IMR-90 (cell line): ENCODE data around the gene ABR. TPM values are rescaled to one million over a fixed set of nuclear protein-coding genes. Genes with fewer than 3 reads are reported as not detected.

Source experiments
- ATAC-seq: fragments of 200-7000 bp; cut with Tn5 transposase; 2 replicates; pipeline ENCODE4 v1.9.1; 2020; ENCODE audit warnings: low read depth, mild to moderate bottlenecking, moderate library complexity
- BruUV-seq: library from RNA; stranded (reverse); fragments of 400-500 nt; replicated peaks from 2 replicates; lab custom pipeline; 2021; lab: Mats Ljungman, UMichigan
- CTCF ChIA-PET: fragments of 300-600 bp; formaldehyde crosslinking; extraction: SDS; loops from one replicate; lab custom pipeline; 2021; ENCODE audit warnings: antibody characterized with exemption; lab: Yijun Ruan, JAX
- POLR2A ChIA-PET: fragments of 300-600 bp; sonication (Branson Sonifier 250); formaldehyde crosslinking; loops from one replicate; lab custom pipeline; 2022; ENCODE audit warnings: antibody characterized with exemption; ENCODE audit not compliant: unreplicated experiment; lab: Charles Lee
- DNase-seq: peaks from one replicate; pipeline ENCODE4 v3.0.0; 2013
- H2AFZ ChIP-seq: replicated peaks from 2 replicates; pipeline ENCODE3; 2013; ENCODE audit warnings: low read length, mild to moderate bottlenecking; ENCODE audit not compliant: poor library complexity
- H2AK5ac ChIP-seq: 2 replicates; pipeline ENCODE4 v1.6.1; 2013; ENCODE audit warnings: low read depth, low read length, inconsistent platforms
- H2AK9ac ChIP-seq: replicated peaks from 2 replicates; pipeline ENCODE3; 2013; ENCODE audit warnings: mild to moderate bottlenecking, low read depth, low read length, moderate library complexity; ENCODE audit not compliant: poor library complexity
- H2BK120ac ChIP-seq: 2 replicates; pipeline ENCODE4 v1.6.1; 2013; ENCODE audit warnings: low read depth, low read length, inconsistent platforms
- H2BK15ac ChIP-seq: 3 replicates; pipeline ENCODE4 v1.6.1; 2013; ENCODE audit warnings: low read depth, low read length, inconsistent platforms
- H2BK20ac ChIP-seq: 2 replicates; pipeline ENCODE4 v1.6.1; 2013; ENCODE audit warnings: low read depth, mild to moderate bottlenecking, inconsistent platforms, low read length, moderate library complexity
- H2BK5ac ChIP-seq: 2 replicates; pipeline ENCODE4 v1.6.1; 2013; ENCODE audit warnings: mild to moderate bottlenecking, low read depth, low read length, inconsistent platforms; ENCODE audit not compliant: poor library complexity, severe bottlenecking
- H3K14ac ChIP-seq: replicated peaks from 2 replicates; pipeline ENCODE4 v1.6.1; 2013; ENCODE audit warnings: low read depth, low read length, inconsistent platforms
- H3K18ac ChIP-seq: 2 replicates; pipeline ENCODE4 v1.6.1; 2013; ENCODE audit warnings: low read depth, low read length, control low read depth
- H3K23ac ChIP-seq: 2 replicates; pipeline ENCODE4 v1.6.1; 2013; ENCODE audit warnings: low read depth, low read length, inconsistent platforms
- H3K27ac ChIP-seq: 2 replicates; pipeline ENCODE4 v1.5.1; 2013; ENCODE audit warnings: mild to moderate bottlenecking, control low read depth, low read length; ENCODE audit not compliant: insufficient read depth
- H3K27me3 ChIP-seq: 2 replicates; pipeline ENCODE4 v1.6.1; 2013; ENCODE audit warnings: low read length; ENCODE audit not compliant: control insufficient read depth, insufficient read depth
- H3K36me3 ChIP-seq: 2 replicates; pipeline ENCODE4 v1.6.1; 2013; ENCODE audit warnings: low read length, mixed read lengths; ENCODE audit not compliant: control insufficient read depth, insufficient read depth
- H3K4ac ChIP-seq: 2 replicates; pipeline ENCODE4 v1.6.1; 2013; ENCODE audit warnings: low read depth, low read length, inconsistent platforms
- H3K4me1 ChIP-seq: 2 replicates; pipeline ENCODE4 v1.6.1; 2013; ENCODE audit warnings: low read length, mixed read lengths; ENCODE audit not compliant: control insufficient read depth, insufficient read depth
- H3K4me2 ChIP-seq: 2 replicates; pipeline ENCODE4 v1.6.1; 2013; ENCODE audit warnings: low read depth, mild to moderate bottlenecking, control low read depth, low read length, moderate library complexity
- H3K4me3 ChIP-seq: 2 replicates; pipeline ENCODE4 v1.5.1; 2013; ENCODE audit warnings: low read depth, mild to moderate bottlenecking, control low read depth, low read length, moderate library complexity; ENCODE audit not compliant: insufficient read depth
- H3K56ac ChIP-seq: 2 replicates; pipeline ENCODE4 v1.6.1; 2013; ENCODE audit warnings: low read length, inconsistent platforms; ENCODE audit not compliant: insufficient read depth; ENCODE audit errors: extremely low read depth
- H3K79me1 ChIP-seq, 2 experiments: 2 replicates each; pipeline ENCODE4 v1.6.1; 2013; ENCODE audit warnings: low read length in 2 of 2, inconsistent platforms in 1 of 2, low read depth in 1 of 2
- H3K9ac ChIP-seq: 2 replicates; pipeline ENCODE4 v1.6.1; 2013; ENCODE audit warnings: low read depth, low read length, control low read depth
- H3K9me1 ChIP-seq: 2 replicates; pipeline ENCODE4 v1.6.1; 2013; ENCODE audit warnings: low read length, inconsistent platforms; ENCODE audit not compliant: insufficient read depth
- H3K9me3 ChIP-seq: 2 replicates; pipeline ENCODE4 v1.6.1; 2013; ENCODE audit warnings: low read length; ENCODE audit not compliant: control insufficient read depth, insufficient read depth
- H4K20me1 ChIP-seq: 2 replicates; pipeline ENCODE4 v1.6.1; 2013; ENCODE audit warnings: low read length, inconsistent platforms; ENCODE audit not compliant: insufficient read depth
- H4K5ac ChIP-seq: 2 replicates; pipeline ENCODE4 v1.6.1; 2013; ENCODE audit warnings: mild to moderate bottlenecking, low read depth, low read length, control low read depth
- H4K8ac ChIP-seq, 2 experiments: 2 replicates each; pipeline ENCODE4 v1.6.1; 2013; ENCODE audit warnings: low read depth in 2 of 2, low read length in 2 of 2, control low read depth in 1 of 2, inconsistent platforms in 1 of 2
- H4K91ac ChIP-seq: 2 replicates; pipeline ENCODE4 v1.6.1; 2013; ENCODE audit warnings: low read depth, low read length, inconsistent platforms; ENCODE audit not compliant: insufficient read depth
- BHLHE40 ChIP-seq: fragments of 150-350 bp; IDR thresholded peaks from 2 replicates; pipeline ENCODE4 v1.6.1; 2016; ENCODE audit warnings: mild to moderate bottlenecking, low read depth, low read length
- CEBPB ChIP-seq: IDR thresholded peaks from 2 replicates; pipeline ENCODE4 v1.6.1; 2012; ENCODE audit warnings: low read depth, low read length, improper control_type of control experiment
- CHD1 ChIP-seq: IDR thresholded peaks from 2 replicates; pipeline ENCODE4 v1.6.1; 2012; ENCODE audit warnings: low read depth, low read length, improper control_type of control experiment
- ELK1 ChIP-seq: fragments of 150-350 bp; IDR thresholded peaks from 2 replicates; pipeline ENCODE4 v1.6.1; 2016; ENCODE audit warnings: low read depth, mild to moderate bottlenecking, low read length, moderate library complexity, borderline replicate concordance
- FOS ChIP-seq: fragments of 150-350 bp; IDR thresholded peaks from 2 replicates; pipeline ENCODE4 v1.6.1; 2016; ENCODE audit warnings: low read depth, low read length
- MAFK ChIP-seq: IDR thresholded peaks from 2 replicates; pipeline ENCODE4 v1.6.1; 2012; ENCODE audit warnings: low read depth, low read length, improper control_type of control experiment
- MAZ ChIP-seq: IDR thresholded peaks from 2 replicates; pipeline ENCODE4 v1.6.1; 2012; ENCODE audit warnings: low read depth, mild to moderate bottlenecking, low read length, improper control_type of control experiment, moderate library complexity, borderline replicate concordance
- MXI1 ChIP-seq: IDR thresholded peaks from 2 replicates; pipeline ENCODE4 v1.6.1; 2012; ENCODE audit warnings: low read depth, mild to moderate bottlenecking, low read length, moderate library complexity, borderline replicate concordance
- NFE2L2 ChIP-seq: fragments of 150-350 bp; IDR thresholded peaks from 2 replicates; pipeline ENCODE4 v1.6.1; 2016; ENCODE audit warnings: low read depth, mild to moderate bottlenecking, low read length
- POLR2A ChIP-seq: IDR thresholded peaks from 2 replicates; pipeline ENCODE4 v1.6.1; 2012; ENCODE audit warnings: mild to moderate bottlenecking, low read depth, low read length
- RAD21 ChIP-seq: IDR thresholded peaks from 2 replicates; pipeline ENCODE4 v1.6.1; 2012; ENCODE audit warnings: low read length, improper control_type of control experiment
- RCOR1 ChIP-seq: IDR thresholded peaks from 2 replicates; pipeline ENCODE4 v1.6.1; 2012; ENCODE audit warnings: mild to moderate bottlenecking, low read length, improper control_type of control experiment; ENCODE audit not compliant: insufficient replicate concordance
- RFX5 ChIP-seq: IDR thresholded peaks from 2 replicates; pipeline ENCODE4 v1.8.0; 2012; ENCODE audit warnings: low read depth, mild to moderate bottlenecking, low read length, moderate library complexity
- SMC3 ChIP-seq: fragments of 150-350 bp; IDR thresholded peaks from 2 replicates; pipeline ENCODE4 v1.6.1; 2016; ENCODE audit warnings: low read depth, mild to moderate bottlenecking, antibody characterized with exemption, low read length, moderate library complexity
- USF2 ChIP-seq: fragments of 150-350 bp; IDR thresholded peaks from 2 replicates; pipeline ENCODE4 v1.6.1; 2017; ENCODE audit warnings: mild to moderate bottlenecking, antibody characterized with exemption, low read length, low read depth
- WGBS, 2 experiments: methylation state at CpG; one replicate each; pipeline versions ENCODE4 v1.1.5 to v1.1.7; 2013; ENCODE audit warnings: missing lambda C conversion rate in 2 of 2; ENCODE audit not compliant: insufficient read length in 1 of 2; ENCODE audit errors: extremely low coverage in 2 of 2; 5-methylcytosine and 5-hydroxymethylcytosine counted together
- dilution Hi-C: fragments of 300-500 bp; cut with HindIII; formaldehyde crosslinking; loops from one replicate; pipeline ENCODE4 v1.14.3; 2018; ENCODE audit warnings: low sequenced_read_pairs; ENCODE audit not compliant: unreplicated experiment
- in situ Hi-C: fragments of 300-500 bp; cut with MboI; formaldehyde crosslinking; loops from 3 replicates; pipeline ENCODE4 v1.14.3; 2019; ENCODE audit warnings: low sequenced_read_pairs, inconsistent platforms, mixed read lengths
- intact Hi-C: fragments of 100-400 bp; cut with micrococcal nuclease; formaldehyde crosslinking; loops from 2 replicates; pipeline ENCODE4 v1.10.0; 2022
- polyA plus RNA-seq, 3 experiments: library from polyadenylated mRNA; depleted of rRNA; stranded (reverse); fragments of >200 nt; gene quantifications; 2 replicates each; pipeline ENCODE4 v1.2.3, GENCODE V29; 2012; ENCODE audit warnings: low replicate concordance in 1 of 3
- total RNA-seq: library from RNA; depleted of rRNA; stranded (reverse); fragments of >200 nt; gene quantifications from 2 replicates; pipeline ENCODE4 v1.2.3, GENCODE V29; 2012
- TF ChIP-seq, protein P1 (sequence below): conservative IDR thresholded peaks from 2 replicates; pipeline ENCODE4 v1.5.1; 2012; ENCODE audit warnings: mild to moderate bottlenecking, low read depth, low read length, improper control_type of control experiment

The ABR gene
- total and polyA plus RNA-seq, 2 of the 4 experiments (the other 2 are of a cell fraction) = 28.3 to 79.7 TPM

DNA sequence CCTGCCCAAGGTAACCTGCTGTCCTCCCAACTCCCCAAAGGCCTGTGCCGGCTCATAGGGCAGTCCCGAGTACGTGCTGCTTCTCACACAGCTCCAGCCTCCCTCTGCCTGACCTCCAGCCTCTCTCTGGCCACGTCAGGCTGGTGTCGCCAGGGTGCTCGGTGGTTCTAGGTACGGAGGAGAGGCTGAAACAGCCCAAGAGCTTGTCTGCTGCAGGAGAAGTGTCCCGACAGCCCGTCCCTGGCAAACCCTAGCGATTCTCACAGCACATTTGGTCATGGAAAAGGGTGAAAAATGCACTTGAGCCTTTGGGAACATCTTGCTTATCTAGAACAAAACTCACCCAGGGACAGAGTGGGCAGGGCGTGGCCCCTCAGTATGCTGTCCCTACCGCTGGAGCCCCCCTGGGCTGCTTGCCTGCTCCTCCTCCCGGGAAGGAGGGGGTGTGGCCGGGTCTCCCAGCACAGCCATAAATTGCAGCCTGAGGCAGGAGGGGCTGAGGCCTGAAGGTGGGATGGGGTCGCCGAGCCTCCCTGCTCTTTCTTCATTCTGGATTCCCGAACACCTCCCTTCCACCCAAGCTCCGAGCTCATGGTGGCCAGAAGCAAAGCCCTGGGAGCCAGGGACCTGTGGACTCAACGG lies 142.4 kb downstream of the ABR start:
- Histone ChIP-seq H4K5ac (no peak overlapping the region), H3K9me1 (no peaks in the 10 kb centered on the region), H3K4me3 (no peak overlapping the region), H3K9me3 (no peaks in the 10 kb centered on the region), H4K20me1 (peaks cover 34% of the 10 kb centered on the region), H3K4me1 (no peaks in the 10 kb centered on the region; the same call in 1 of the 2 replicates), H2BK20ac (no peak overlapping the region), H3K27ac (no peak overlapping the region), H4K8ac (no peak overlapping the region), H3K79me1 (peaks cover 9 to 21% of the 10 kb centered on the region in 2 experiments), H2BK15ac (no peak overlapping the region), H2AK9ac (no peak overlapping the region), H3K18ac (no peak overlapping the region), H2AK5ac (no peak overlapping the region), H3K56ac (no peak overlapping the region), H2BK5ac (no peak overlapping the region), H3K36me3 (peaks cover 32% of the 10 kb centered on the region), H3K14ac (no peak overlapping the region), H3K23ac (no peak overlapping the region), H3K9ac (no peak overlapping the region), H3K4me2 (no peak overlapping the region), H3K4ac (no peak overlapping the region), H4K91ac (no peak overlapping the region), H2AFZ (no peak overlapping the region), H2BK120ac (no peak overlapping the region), H3K27me3 (no peaks in the 10 kb centered on the region)
- TF ChIP-seq MAFK = no peak
- no peak for TF ChIP-seq CEBPB
- TF ChIP-seq RAD21 = no peak
- no peak for TF ChIP-seq ELK1
- no peak for TF ChIP-seq RCOR1
- TF ChIP-seq MAZ = no peak
- TF ChIP-seq NFE2L2 = no peak
- TF ChIP-seq RFX5 = no peak
- TF ChIP-seq SMC3 = no peak
- no peak for TF ChIP-seq BHLHE40
- TF ChIP-seq, protein P1, sequence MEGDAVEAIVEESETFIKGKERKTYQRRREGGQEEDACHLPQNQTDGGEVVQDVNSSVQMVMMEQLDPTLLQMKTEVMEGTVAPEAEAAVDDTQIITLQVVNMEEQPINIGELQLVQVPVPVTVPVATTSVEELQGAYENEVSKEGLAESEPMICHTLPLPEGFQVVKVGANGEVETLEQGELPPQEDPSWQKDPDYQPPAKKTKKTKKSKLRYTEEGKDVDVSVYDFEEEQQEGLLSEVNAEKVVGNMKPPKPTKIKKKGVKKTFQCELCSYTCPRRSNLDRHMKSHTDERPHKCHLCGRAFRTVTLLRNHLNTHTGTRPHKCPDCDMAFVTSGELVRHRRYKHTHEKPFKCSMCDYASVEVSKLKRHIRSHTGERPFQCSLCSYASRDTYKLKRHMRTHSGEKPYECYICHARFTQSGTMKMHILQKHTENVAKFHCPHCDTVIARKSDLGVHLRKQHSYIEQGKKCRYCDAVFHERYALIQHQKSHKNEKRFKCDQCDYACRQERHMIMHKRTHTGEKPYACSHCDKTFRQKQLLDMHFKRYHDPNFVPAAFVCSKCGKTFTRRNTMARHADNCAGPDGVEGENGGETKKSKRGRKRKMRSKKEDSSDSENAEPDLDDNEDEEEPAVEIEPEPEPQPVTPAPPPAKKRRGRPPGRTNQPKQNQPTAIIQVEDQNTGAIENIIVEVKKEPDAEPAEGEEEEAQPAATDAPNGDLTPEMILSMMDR = no peak
- no peak for TF ChIP-seq POLR2A
- TF ChIP-seq CHD1 = no peak
- TF ChIP-seq FOS = no peak
- TF ChIP-seq USF2 = no peak
- TF ChIP-seq MXI1 = no peak
- BruUV-seq = no TSS peak
- intact Hi-C loops = no loop called here
- no peak for ATAC-seq
- DNase-seq = no peak
- ChIA-PET CTCF (no interaction called here), POLR2A (no interaction called here)
- dilution Hi-C loops = no loop called here
- in situ Hi-C loops = no loop called here
- WGBS, 2 experiments = 88% methylated on average over 9 of the region's 19 CpGs; no CpG with 5 or more reads in 1 of the 2 experiments
